Measurements from ENCODE around the gene GPM6B.

The GPM6B gene, protein sequence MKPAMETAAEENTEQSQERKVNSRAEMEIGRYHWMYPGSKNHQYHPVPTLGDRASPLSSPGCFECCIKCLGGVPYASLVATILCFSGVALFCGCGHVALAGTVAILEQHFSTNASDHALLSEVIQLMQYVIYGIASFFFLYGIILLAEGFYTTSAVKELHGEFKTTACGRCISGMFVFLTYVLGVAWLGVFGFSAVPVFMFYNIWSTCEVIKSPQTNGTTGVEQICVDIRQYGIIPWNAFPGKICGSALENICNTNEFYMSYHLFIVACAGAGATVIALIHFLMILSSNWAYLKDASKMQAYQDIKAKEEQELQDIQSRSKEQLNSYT

DNA sequence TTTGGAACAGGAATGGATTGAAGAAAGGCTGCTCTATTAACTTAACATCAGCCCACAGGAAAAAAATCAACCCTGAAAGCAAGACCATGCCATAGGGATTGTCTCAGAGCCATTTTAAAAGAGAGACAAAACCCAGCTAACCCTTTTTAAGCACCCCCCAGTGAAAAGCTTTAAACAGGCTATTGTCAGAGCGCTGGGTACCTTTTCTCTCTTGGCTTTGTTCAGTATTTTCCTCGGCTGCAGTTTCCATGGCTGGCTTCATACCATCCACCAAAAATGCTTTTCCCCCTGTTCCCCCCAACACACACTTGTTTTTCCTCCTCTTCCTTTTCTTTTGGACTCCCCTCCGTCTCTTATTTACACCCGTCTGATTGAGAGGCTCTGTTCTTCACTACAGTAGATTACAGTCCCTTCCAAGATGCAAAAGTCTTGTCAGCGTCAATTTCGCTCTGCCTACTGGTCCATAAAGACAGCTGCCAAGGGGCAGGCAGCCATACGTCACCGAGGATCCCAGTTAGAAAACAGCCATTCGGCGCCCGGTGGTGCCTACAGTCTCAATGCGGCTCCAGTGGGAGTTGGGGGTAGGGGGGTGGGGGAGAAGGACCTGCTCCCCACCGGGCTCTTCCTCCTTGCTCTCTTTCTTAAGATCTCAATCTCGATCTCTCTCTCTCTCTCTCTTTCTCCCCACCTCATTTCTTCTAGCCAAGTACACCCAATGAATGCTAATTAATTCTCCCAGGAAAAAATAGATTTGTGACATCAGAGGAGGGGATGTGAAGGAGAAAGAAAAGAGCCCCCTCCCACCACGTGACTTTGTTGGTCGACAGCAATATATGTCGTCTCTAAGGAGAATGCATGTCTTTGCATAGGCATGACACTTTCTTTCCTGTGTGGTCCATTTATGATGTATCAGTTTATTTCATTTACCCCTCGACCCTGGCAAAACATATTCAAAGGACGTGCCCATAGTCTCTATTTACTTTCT is at the start of gene GPM6B:
Gene GPM6B, minus strand, starts transcription at position 451 of the 985 bp plus-strand sequence. Its CDS starts 189 bp downstream, at position 262.
- no peak for DNase-seq (ENCODE audit: low read depth)

DNA sequence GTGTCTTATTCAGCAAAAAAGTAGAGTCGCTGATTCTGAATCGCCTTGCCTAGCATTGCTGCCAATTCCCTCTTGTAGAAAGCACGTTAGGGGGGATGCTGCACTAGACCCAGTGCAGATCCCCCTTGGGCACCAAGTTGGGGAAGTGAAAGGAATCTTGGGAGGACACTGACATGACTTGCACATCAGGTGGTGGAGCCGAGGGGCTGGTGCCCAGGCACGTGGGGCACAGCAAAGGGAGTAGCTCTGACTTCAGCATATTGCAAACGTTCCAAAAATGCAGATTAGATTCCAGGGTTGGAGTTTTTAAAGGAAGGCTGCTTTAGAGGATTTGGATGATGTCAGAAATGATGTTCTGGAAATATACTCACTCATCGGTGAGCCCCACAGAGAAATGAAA is 47.4 kb upstream of the GPM6B start:
- DNase-seq (ENCODE audit: low read depth), result no peak

DNA sequence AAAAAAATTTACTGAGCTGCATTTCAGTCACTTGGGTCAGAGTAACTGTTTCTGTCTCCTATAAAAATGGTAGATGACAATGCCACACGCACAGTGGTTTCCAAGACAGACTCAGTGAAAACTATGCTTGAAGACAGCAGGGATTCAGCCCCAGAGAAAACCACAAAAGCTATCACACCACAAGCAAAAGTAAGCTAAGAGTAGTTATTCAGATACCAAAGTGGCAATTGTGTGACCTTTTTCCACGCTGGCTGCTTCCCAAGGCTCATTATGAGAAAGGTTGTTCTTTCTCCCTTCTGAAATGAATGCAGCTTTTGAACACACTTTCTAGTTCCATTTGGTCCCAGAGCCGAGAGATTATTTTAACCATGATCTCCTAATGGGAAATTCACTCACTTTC is 46.4 kb upstream of the GPM6B start:
- no peak for DNase-seq (ENCODE audit: low read depth)

DNA sequence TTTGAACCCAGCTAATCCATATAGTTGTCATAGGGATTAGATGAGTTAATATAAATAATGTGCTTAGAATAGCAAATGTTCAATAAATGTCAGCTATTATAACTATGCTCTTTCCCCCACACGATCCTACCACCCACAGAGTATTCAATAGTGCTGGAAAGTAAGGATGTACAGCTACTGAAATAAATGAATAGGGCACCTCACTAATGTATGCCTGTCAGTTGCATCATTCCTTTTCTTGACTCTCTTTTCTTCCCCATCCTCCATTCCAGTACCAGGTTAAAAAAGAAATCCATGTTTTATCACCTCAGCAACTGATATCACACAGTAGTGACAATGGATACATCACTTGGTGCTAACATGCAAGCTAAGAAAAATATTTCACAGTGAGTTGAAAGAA is 42.8 kb upstream of the GPM6B start:
- DNase-seq (ENCODE audit: low read depth), result no peak

DNA sequence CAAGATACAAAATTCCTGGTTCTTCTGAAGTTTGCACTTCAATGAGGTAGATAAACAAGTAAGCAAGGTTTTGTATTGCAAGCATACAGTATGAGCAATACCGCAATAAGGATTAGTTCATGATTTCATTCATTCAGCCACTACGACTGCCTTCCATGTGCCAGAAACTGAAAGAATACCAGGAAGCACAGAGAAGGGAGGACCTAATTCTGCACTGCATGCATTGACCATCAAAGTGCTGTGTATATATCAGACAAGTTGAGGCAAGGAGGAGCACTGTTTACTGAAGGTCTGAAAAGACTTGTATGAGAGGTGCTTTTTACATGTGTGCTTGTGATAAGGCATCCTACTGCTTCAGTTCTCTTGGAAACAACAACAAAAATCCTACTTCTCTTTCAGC is 40.9 kb upstream of the GPM6B start:
- no peak for DNase-seq (ENCODE audit: low read depth)

DNA sequence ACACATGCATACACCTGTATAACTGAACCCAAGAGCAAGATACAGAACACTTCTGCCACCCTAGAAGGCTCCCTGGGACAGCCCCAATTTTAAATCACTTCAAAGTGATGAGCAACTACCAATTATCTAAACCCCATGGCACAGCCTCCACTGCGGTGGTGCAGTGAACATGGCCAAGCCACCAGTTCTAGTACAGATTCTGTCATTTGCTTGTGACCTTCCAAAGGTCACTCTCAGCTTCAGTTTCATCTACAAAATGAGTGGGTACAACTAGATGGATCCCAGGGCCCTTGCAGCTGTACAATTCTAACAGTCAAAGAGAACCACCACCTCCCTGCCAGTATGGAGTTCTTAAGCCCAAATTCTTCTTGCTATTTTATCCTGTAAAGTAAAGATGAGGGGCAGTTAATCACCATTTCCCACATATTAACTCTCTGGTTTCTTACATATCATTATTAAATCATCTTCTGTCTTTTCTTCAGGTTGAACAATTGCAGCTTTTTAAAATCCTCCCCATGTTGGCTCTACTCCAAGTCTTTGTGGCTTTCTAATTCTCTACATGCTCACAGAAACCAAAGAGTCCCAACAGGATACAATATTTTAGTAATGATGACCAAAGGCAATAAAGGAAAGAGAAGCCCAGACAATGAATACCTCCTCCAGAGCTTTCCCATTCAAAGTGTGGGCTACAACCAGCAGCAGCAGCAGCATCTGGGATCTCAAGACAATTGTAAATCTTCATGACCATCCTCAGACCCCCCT is 39.0 kb upstream of the GPM6B start:
- DNase-seq (ENCODE audit: low read depth), result no peak

DNA sequence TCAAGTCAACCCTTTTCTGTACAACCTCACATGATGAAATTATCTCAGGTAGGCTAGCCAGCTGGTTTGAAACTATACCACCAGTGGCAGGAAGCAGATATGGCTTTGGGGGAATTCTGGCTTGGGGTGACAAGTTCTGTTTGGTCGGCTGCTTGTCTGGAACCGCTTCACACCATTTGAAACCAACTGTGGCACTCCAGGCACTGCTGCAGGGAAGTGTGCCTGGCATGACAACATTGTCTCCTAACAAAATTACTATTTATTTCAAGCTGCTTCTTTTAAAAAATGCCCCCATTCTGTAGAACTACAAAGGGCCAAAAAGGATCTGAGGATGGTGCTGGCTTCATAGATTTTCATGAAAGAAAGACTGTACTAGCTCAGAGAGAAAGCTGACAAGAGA is 37.1 kb upstream of the GPM6B start:
- no peak for DNase-seq (ENCODE audit: low read depth)

DNA sequence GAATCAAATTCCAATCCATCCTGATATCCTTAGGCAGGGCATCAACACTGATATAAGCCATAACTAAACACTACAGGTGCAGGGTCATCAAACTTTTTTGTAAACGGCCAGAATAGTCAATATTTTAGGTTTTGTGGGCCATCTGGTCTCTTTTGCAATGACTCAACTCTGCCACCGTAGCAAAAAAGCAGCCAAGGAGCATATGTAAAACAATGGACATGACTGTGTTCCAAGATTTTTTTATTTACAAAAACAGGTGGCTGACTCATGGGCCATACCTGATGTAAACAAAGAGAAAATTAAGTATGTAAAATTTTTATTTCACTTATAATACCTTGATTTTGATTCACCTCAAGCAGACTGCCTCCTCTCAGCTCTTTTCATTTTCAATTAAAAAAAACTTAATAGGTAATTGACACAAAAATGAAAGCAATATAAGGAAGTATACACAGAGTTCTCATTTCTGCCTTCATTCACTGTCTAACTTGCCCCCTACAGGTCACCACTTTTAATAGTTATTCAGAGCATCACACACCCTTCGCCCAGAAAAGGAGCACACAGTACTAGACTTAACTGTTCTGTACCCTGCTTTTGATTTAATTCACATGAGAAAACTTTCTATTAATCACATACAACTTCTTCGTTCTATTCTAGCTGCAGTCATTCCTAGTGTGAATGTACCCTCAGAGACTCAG is 35.3 kb upstream of the GPM6B start:
- no peak for DNase-seq (ENCODE audit: low read depth)

DNA sequence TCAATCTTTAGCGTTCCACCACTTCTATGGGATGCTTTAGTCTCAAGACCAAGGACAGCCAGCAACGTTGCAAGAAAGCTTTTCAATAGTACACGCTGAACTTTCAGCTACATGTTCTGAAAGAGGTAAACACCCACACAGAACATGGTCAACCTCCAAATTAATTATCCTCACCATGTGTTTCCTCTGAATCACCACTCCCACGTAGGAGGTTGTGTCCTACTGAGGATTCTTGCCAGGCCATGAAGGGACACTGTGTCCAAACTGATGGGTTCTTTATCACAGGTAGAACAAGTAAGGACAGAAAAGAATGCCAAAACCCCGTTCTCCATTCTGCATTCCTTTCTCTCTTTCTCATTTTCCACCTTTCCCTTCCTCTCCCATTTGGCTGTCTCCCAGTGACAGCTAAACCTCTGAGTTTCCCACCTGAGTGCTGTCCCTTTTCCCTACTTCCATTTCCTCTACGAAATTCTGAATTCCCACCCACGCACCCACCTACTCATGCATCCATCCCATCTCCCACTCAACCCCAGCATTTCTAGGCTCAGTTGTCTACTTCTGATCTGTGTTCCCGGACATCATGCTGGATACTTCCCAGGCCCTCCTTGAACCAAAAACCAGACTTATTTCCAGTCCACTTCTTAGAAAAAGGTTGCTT is 29.0 kb upstream of the GPM6B start:
- DNase-seq (ENCODE audit: low read depth), result no peak

DNA sequence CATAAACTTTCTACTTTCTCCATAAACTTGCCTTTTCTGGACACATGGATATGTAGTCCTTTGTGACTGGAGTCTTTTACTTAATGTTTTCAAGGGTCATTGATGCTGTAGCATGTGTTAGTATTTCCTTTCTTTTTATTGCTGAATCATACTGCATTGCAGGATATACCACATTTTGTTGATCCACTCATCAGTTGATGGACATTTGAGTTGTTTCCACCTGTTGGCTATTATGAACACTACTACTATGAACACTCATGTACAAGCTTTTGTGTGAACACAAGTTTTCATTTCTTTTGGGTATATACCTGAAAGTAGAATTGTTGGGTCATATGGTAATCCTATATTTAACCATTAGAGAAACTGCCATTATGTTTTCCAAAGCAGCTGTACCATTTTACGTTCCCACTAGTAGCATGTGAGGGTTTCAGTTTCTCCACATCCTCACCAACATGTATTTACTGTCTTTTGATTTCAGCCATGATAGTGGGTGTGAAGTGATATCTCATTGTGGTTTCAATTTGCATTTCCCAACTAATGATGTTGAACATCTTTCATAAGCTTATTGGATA is 26.3 kb upstream of the GPM6B start:
- DNase-seq (ENCODE audit: low read depth), result no peak

DNA sequence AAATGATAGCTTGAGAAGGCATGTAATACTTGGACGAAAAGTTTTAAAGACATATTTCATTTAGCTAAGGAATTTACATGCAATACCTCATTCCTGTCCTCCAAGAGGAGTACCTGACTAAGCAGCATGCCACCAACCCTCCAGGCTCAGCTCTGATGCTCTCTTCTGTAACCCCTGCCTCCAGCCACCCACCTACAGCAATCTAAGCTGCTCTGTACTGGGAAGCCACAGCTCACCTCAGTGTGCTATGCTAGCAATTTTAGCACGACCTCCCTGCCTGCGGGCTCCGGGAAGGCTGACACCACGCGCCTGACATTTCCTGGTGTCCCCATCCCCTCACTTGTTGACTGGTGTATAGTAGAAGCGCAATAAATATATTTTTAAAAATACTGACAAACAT is 23.2 kb upstream of the GPM6B start:
- no peak for DNase-seq (ENCODE audit: low read depth)

DNA sequence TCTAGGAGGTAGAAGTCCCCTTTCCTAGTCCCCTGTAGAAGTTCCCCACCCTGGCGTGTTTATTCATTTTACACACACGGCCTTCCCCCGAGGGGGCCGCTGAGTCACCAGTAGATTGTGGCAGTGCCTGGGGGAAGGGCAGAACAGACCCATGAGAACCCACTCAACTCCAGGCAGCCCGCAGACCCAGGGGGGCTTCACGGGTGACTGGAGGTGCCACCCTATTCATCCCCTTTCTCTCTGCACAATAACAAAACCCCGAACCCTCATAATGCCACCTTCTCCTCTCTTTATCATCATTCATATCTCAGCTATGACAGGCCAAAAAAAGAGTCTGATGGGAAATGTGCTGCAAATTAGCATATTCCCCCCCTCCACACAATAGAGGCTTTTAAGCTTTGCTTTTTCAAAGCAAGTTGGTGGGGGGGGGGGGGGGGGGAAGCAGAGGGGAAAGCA is 20.4 kb upstream of the GPM6B start:
- DNase-seq (ENCODE audit: low read depth), result no peak

DNA sequence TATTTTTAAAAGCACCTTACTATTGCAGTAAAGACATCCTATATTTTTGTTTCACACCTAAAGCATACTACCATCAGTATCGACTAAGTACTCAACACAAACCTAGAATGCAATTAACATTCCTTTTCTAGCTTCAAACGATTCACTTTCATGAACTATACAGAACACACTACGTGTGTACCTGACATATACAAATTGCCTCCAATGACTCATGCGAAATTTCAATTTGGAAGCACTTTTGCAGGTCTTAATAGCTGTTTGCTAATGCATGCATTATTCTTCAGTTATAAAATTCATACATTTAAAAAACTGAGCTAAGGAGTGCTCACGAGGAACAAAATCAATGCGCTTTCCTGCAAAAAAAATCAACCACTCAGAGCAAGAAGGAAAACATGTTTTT is 19.7 kb upstream of the GPM6B start:
- DNase-seq (ENCODE audit: low read depth), result no peak

DNA sequence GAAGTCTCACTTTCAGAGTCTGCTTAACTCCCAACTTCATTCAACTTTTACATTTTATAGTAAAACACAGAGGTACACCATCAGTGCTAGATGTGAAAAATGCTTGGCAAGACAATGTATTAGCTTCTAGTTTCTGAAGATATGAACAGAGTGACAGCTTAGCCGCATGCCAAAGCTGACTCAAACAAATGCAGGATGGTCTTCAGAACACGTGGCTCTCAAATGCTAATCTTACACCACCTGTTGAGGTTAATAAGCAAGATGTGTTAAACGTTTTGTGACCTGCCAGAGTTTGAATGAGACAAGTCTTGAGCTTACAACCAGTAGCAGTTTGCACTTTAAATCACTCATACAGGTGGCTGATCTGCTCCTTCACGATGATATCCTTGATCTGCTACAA is 18.9 kb upstream of the GPM6B start:
- no peak for DNase-seq (ENCODE audit: low read depth)

DNA sequence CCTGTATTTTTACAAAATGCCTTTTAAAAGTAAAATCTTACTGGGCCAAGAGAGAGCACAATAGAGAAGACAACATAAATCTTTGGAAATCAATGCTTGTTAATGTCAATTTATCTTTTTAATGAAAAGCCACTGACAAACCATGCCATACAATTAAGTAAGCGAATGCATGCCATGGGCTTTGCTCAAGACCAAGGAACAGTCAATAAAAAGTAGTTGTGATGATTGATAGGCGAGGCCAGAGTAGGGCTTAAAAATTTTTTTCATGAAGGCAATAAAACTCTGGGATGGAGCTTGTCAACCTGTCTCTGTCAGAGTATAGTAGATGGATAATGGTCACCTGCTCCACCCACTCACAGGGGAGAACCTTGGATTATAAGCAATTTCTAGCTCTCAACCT is 17.5 kb upstream of the GPM6B start:
- DNase-seq (ENCODE audit: low read depth), result no peak

DNA sequence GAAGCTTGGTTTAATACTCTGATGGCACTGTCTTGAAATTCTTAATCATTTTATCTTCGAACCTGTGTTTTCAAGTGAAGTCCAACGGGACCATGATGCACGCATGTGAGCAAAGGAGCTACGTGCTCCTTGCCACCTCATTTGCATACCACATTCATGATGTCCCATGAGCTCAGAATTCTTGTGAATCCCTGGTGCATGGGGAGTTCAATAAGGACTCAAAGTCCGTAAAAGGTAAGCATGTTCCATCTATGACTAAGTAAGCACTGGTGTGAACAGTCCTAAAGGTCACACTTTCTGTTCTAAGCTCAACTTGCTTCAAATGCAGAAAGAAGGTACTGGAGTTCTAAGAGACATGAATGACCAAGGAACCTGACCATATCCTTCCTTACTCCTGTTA is 13.1 kb upstream of the GPM6B start:
- no peak for DNase-seq (ENCODE audit: low read depth)

DNA sequence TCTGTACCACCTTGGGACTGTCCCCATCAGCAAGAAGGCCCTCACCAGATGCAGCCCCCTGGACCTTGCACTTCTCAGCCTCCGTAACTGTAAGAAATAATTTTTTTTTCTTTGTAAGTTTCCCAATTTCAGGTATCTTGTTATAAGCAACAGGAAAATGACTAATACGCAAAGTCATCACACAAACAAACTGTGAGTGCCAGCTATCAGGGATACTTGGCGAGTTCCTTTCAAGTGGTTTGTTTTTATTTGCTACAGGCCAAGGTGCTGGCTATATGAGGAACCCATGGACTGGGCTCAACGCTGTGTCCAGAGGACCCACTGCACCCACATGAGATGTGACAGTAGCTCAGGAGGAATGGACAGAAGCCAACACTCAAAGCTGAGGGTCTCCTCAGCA is 11.5 kb upstream of the GPM6B start:
- DNase-seq (ENCODE audit: low read depth), result no peak

DNA sequence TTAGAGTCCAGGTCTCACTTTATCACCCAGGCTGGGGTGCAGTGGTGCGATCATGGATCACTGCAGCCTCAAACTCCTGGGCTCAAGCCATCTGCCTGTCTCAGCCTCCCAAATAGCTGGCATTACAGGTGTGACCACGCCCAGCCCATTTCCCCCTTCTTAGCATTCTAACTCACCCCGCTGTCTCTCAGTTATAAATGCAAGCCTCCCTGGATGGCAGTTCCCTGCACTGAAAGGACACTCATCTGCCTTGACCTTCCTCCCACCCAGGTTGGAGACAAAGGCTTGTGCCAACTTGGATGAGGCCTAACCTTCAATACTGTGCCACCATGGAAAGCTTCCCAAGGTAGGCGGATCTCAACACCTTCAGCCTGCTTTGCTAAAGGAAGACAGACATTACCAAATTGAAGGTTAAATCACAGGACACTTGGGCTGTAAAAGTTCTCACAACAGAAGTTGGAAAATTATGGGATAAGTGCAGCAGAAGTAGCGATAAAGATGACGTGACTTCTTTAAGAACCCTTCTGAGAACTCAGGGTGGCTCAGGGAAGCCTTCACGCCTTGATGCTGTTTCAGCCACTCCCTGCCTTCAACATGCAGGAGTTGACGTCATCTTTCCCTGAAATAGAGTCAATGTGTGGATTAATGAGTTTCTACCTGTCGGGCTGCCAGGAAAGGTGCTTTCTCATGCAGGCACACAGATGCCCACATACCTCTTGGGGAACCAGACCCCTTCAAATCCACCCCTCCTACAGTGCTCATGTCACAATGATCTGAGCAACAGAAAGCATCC is 10.6 kb upstream of the GPM6B start:
- DNase-seq (ENCODE audit: low read depth), result no peak

DNA sequence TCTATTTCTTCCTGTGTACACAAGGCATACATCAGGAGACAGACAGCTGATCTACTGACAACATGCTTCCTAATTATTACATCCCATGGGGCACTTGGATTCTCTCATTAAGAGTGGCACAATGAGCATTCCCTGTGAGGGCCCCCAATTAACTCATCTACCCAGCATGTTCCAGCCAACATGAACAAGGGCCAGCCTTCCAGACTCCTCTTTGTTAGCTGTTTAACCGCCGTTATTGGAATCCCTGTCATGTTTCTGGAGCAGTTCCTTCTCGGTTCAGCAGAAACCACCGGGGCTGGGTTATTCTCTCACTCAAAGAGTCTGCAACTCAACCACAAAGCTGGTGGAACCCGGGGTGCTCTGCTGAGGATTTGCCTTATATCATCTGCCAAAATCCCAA is 9.9 kb upstream of the GPM6B start:
- no peak for DNase-seq (ENCODE audit: low read depth)

DNA sequence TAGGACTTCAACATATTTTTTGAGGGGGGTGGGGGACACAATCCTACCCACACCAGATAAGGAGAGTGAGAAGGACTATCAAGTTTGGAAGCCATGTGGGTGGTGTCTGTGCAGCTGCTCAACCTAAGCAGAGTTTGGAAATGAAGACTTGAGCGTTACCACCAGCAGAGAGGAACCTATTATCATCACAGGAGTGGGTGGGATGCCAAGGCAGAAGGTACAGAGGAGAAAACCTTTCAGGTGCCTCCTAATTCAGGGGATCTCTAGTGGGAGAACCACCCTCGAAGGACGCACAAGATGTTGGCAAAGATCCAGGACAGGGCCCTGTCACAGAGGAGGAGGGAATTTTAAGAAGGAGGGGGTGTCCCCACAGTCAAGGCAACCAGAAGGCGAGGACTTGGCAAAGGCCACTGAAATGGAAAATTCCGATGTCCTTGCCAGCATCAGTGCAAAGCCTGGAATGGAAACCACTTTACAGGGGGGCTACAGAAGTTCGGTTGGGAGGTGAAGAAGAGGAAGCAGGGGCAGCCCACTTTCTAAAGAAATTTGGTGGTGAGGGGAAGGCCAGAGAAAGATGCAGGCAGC is 8.4 kb upstream of the GPM6B start:
- no peak for DNase-seq (ENCODE audit: low read depth)
